K562 (cell line): ENCODE data around the gene CALD1. TPM values are rescaled to one million over a fixed set of nuclear protein-coding genes. Genes with fewer than 3 reads are reported as not detected.

Experiments
- BRF2 ChIP-seq: IDR thresholded peaks from 3 replicates; pipeline ENCODE4 v1.6.1; 2011; ENCODE audit warnings: borderline replicate concordance, mild to moderate bottlenecking; ENCODE audit not compliant: insufficient read length, insufficient read depth
- E2F1 ChIP-seq: sonication (generic); formaldehyde crosslinking; IDR thresholded peaks from 2 replicates; pipeline ENCODE4 v1.8.1; 2023; ENCODE audit warnings: mild to moderate bottlenecking, missing genetic modification reagents, moderate library complexity
- HMGXB4 ChIP-seq: sonication (generic); formaldehyde crosslinking; IDR thresholded peaks from 2 replicates; pipeline ENCODE4 v1.8.1; 2023; ENCODE audit warnings: mild to moderate bottlenecking, missing genetic modification reagents
- HNRNPL ChIP-seq: fragments of 200-400 bp; formaldehyde crosslinking; IDR thresholded peaks from 2 replicates; pipeline ENCODE4 v1.6.1; 2017; ENCODE audit warnings: low read depth, mild to moderate bottlenecking, low read length
- NR0B1 ChIP-seq: fragments of 450-650 bp; IDR thresholded peaks from one replicate; pipeline ENCODE4 v1.6.1; 2018; ENCODE audit warnings: mild to moderate bottlenecking, moderate library complexity; ENCODE audit not compliant: partially characterized antibody
- PBX2 ChIP-seq, 2 experiments: IDR thresholded peaks in 1 of 2; conservative IDR thresholded peaks in 1 of 2; 2 replicates each; pipeline ENCODE4 v1.6.1; 2016; ENCODE audit warnings: low read depth in 2 of 2, mild to moderate bottlenecking in 1 of 2, missing compliant biosample characterization in 1 of 2, missing genetic modification characterization in 1 of 2, moderate library complexity in 1 of 2
- POLR2AphosphoS5 ChIP-seq: IDR thresholded peaks from 2 replicates; pipeline ENCODE4 v1.6.1; 2011; ENCODE audit warnings: mild to moderate bottlenecking, low read depth, low read length, moderate library complexity; ENCODE audit not compliant: control insufficient read depth, insufficient read depth
- RBBP5 ChIP-seq: fragments of 200-600 bp; sonication (generic); IDR thresholded peaks from 2 replicates; pipeline ENCODE4 v1.6.1; 2012; ENCODE audit warnings: borderline replicate concordance, mild to moderate bottlenecking, low read length, control low read depth, inconsistent platforms; ENCODE audit not compliant: insufficient read depth, poor library complexity, severe bottlenecking
- ZBTB17 ChIP-seq: fragments of 450-650 bp; formaldehyde crosslinking; IDR thresholded peaks from 2 replicates; pipeline ENCODE4 v1.4.0; 2020; ENCODE audit warnings: mild to moderate bottlenecking
- ZNF12 ChIP-seq: sonication (generic); formaldehyde crosslinking; IDR thresholded peaks from 2 replicates; pipeline ENCODE4 v1.4.0; 2020; ENCODE audit warnings: mild to moderate bottlenecking, missing genetic modification reagents
- ZNF511 ChIP-seq: sonication (generic); formaldehyde crosslinking; IDR thresholded peaks from 2 replicates; pipeline ENCODE4 v1.8.0; 2022; ENCODE audit warnings: mild to moderate bottlenecking, missing genetic modification reagents
- ZNF655 ChIP-seq: fragments of 250-450 bp; sonication (Bioruptor Pico); IDR thresholded peaks from 2 replicates; pipeline ENCODE4 v1.5.0; 2021
- polyA plus RNA-seq, 8 experiments: library from polyadenylated mRNA; depleted of rRNA in 4 of 8; stranded (reverse) in 5 of 8; unstranded in 3 of 8; fragments of >200 nt; fragmentation: Nextera tagmentation in 2 of 8; fragmentation: Illumina TruSeq in 1 of 8; extraction: Ambion mirVana in 2 of 8; extraction: Trizol in 1 of 8; gene quantifications; 2 replicates each; pipeline versions ENCODE4 v1.2.1 to v1.2.3, GENCODE V29; 2011 to 2014; ENCODE audit warnings: inconsistent platforms in 1 of 8, missing spikeins in 1 of 8
- total RNA-seq, 7 experiments: library from RNA; depleted of rRNA in 6 of 7; stranded (reverse); fragments of >200 nt in 6 of 7; fragmentation: Illumina TruSeq in 2 of 7; extraction: Trizol in 2 of 7; gene quantifications; 2 replicates each; pipeline versions ENCODE4 v1.2.1 to v1.2.3, GENCODE V29; 2011 to 2021; ENCODE audit warnings: low replicate concordance in 1 of 7

The CALD1 gene
- total and polyA plus RNA-seq, 9 of the 15 experiments (the other 6 are each of a cell fraction or from before 2014, with no cell fraction given): 0.40 TPM; not detected in 8

GRCh38 chr7:134789967-134790685 lies 10.7 kb downstream of the CALD1 start (continued):
- TF ChIP-seq ZNF12 (CRISPR knock-in tag) (no peak), POLR2AphosphoS5 (no peak), PBX2 (CRISPR knock-in tag; IDR thresholded peaks at IDR 0.05; ENCODE audit: low read depth) (no peak), PBX2 (tag; conservative IDR thresholded peaks at IDR 0.05; ENCODE audit: low read depth) (0 out of 2 replicates have a peak, but pooled peaks have one; percentile 7), ZNF655 (CRISPR knock-in tag) (no peak), NR0B1 (no peak), ZBTB17 (no peak), HMGXB4 (CRISPR knock-in tag) (no peak), HNRNPL (no peak), BRF2 (no peak), ZNF511 (no peak), E2F1 (CRISPR knock-in tag) (no peak), RBBP5 (no peak)
